VCaP (cell line): ENCODE data around the gene MAGI1.

Source experiments
- H3K27ac ChIP-seq: fragments of 450-650 bp; 2 replicates; pipeline ENCODE4 v1.5.1; 2017
- CTCF ChIP-seq: fragments of 450-650 bp; conservative IDR thresholded peaks from 2 replicates; pipeline ENCODE4 v1.5.1; 2017; ENCODE audit warnings: mild to moderate bottlenecking, moderate library complexity

The MAGI1 gene

GRCh38 chr3:65939184-65939583 lies 99.5 kb downstream of the MAGI1 start:
- TF ChIP-seq CTCF, result no peak
- no peak overlapping the region for H3K27ac ChIP-seq

- H3K27ac ChIP-seq, result no peak overlapping the region
Observed at GRCh38 chr3:65938676-65939075, 100.0 kb downstream of the MAGI1 start.

GRCh38 chr3:65938147-65938546 lies 100.6 kb downstream of the MAGI1 start:
- H3K27ac ChIP-seq, result no peak overlapping the region
- TF ChIP-seq CTCF, result no peak

More at GRCh38 chr3:65938676-65939075, 100.0 kb downstream of the MAGI1 start:
- no peak for TF ChIP-seq CTCF

GRCh38 chr3:65936908-65937638 lies 101.6 kb downstream of the MAGI1 start:
- H3K27ac ChIP-seq, result no peak overlapping the region
- no peak for TF ChIP-seq CTCF

- TF ChIP-seq CTCF, result no peak
- H3K27ac ChIP-seq, result no peak overlapping the region
Observed at GRCh38 chr3:65935724-65936123, 103.0 kb downstream of the MAGI1 start.

- no peak overlapping the region for H3K27ac ChIP-seq
- no peak for TF ChIP-seq CTCF
Observed at GRCh38 chr3:65930648-65931047, 108.1 kb downstream of the MAGI1 start.

GRCh38 chr3:65928110-65928509 lies 110.6 kb downstream of the MAGI1 start:
- no peak overlapping the region for H3K27ac ChIP-seq
- TF ChIP-seq CTCF, result no peak
